ENCODE results near the gene PPP1R16B. TPM values are rescaled to one million over a fixed set of nuclear protein-coding genes. Genes with fewer than 3 reads are reported as not detected.

PPP1R16B gene
- total RNA-seq, 6 experiments from 2014 or later = 0.62 to 4.0 (median 2.3) TPM

DNA sequence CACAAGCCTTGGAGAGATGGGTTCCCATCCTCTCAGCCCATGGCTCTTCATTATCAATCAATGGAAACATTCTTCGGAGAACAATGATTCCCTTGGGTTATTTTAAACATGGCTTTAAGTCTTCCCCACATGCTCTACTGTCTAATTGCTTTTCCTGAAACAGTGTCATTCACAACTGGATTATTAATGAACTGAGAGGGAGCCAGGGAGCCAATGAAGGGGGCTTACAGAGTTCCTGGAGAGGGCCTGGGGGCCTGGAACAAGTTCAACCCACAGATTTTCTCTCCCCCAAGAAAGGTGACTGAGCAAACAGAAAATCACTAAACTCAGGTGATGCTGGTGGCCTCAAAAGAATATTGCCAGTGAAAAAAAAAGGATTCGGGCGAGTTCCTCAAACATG, 1.3 kb upstream of the PPP1R16B start:
- Histone ChIP-seq H3K36me3 (no peaks in the 10 kb centered on the region), H3K4me3 (no peak overlapping the region), H3K4me1 (peaks cover 0 to 10% (median 0%) of the 10 kb centered on the region in 4 donors), H3K9me3 (no peaks in the 10 kb centered on the region), H3K27me3 (peaks cover 0 to 6% of the 10 kb centered on the region in 2 donors), H3K27ac (peak overlapping the region in 1 of 3 donors; percentile 75)
- DNase-seq (no peak), ATAC-seq (no peak)
- no peak for TF ChIP-seq POLR2A (IDR thresholded peaks at IDR 0.05)
- TF ChIP-seq, protein P1, sequence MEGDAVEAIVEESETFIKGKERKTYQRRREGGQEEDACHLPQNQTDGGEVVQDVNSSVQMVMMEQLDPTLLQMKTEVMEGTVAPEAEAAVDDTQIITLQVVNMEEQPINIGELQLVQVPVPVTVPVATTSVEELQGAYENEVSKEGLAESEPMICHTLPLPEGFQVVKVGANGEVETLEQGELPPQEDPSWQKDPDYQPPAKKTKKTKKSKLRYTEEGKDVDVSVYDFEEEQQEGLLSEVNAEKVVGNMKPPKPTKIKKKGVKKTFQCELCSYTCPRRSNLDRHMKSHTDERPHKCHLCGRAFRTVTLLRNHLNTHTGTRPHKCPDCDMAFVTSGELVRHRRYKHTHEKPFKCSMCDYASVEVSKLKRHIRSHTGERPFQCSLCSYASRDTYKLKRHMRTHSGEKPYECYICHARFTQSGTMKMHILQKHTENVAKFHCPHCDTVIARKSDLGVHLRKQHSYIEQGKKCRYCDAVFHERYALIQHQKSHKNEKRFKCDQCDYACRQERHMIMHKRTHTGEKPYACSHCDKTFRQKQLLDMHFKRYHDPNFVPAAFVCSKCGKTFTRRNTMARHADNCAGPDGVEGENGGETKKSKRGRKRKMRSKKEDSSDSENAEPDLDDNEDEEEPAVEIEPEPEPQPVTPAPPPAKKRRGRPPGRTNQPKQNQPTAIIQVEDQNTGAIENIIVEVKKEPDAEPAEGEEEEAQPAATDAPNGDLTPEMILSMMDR (IDR thresholded peaks at IDR 0.05) = no peak
- 78% methylated on average over 2 of the region's 3 CpGs for WGBS (ENCODE audit: insufficient coverage, low coverage, low lambda C conversion rate, missing lambda C conversion rate)
- intact Hi-C loops (cut with DNase I) = no loop called here

DNA sequence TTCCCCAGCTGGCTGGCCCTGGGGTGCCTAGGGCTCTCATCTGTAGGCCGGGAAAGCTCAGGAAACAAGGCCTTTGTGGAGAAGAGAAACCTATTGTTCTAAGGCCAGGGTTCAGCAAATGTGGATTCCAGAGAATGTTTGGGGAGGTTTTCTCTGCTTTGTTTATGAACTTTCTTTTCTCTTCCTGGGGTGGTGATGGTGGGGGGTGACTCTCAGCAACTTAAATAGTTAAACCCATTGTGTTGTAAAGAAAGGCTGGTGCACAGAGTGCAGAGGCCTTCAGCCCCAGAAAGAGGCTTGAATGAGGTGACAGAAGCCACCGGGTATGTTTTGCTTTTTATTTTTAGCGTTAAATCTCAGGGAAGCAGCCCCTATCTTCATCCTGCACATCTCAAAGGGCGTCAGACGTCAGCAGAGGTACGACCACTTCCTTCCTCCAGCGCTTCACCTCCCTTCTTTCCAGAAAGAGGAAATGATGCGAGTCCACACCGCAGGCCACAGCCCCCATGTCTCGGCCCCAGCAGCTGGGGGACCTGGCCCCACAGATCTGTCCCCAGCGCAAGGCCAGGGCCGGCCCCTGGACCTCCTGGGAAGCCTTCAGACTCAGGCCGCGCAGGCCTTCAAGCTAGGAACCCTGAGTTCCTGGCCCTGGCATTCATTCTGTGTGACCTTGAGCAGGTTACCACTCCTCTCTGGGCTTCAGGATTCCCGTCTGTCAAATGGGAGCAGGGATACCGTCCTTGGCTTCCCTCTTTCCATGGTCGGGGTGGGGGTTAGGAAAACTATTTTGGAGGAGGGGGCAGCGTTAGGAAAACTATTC, 605 bp upstream of the PPP1R16B start:
- DNase-seq = peak in 1 of 3 donors; percentile 44
- no peak for TF ChIP-seq POLR2A (IDR thresholded peaks at IDR 0.05)
- TF ChIP-seq, protein P1 (IDR thresholded peaks at IDR 0.05) = no peak

DNA sequence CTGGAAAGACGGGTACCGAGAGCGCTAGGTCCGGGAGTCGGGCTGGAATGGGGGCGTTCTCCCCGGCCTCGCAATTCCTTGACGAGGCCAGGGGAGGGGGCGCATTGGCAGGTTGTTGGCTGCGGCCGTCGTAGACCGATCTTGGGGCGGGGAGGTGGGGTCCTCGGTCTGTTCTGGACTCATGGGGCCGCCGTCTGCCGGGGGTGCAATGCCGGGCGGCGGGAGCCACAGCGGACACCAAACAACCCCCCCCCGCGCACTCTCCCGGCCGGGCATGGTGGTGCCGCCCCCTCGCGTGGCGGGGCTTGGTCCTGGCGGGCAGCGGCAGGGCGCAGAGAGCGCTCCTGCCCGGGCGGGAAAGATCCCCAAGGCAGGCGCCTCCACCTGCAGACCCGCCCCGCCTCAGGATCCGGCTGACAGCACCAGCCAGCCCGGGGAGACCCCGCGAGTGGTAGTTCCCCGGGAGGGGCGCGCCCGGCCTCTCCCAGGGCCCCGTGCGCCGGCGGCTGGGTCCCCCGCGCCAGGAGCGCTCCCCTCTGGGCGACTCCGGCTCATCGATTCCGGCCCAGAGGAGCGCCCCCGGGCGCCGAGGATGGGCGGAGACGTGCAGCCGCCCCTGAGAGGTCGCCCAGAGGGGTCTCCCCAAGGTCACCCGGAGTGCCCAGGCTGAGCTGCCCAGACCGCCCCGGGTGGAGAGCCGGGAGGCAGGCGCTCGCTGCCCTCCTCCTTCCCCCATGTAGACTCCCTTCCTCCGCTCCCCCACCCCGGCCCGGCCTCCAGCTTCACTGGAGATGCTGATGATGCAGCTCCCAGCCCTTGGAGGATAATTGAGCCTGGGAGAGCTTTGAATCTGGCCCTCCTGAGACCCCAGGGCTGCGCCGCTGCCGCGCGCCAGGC, 709 bp downstream of the PPP1R16B start:
- Histone ChIP-seq H3K4me3 (peak overlapping the region; percentile 41 to 50 (median 44)), H3K27ac (peak overlapping the region; percentile 49 to 75 (median 49)), H3K27me3 (peaks cover 0 to 6% of the 10 kb centered on the region in 2 donors), H3K4me1 (peaks cover 0 to 10% (median 0%) of the 10 kb centered on the region in 4 donors), H3K36me3 (no peaks in the 10 kb centered on the region), H3K9me3 (no peaks in the 10 kb centered on the region)
- WGBS (ENCODE audit: insufficient coverage, low coverage, low lambda C conversion rate, missing lambda C conversion rate) = no CpG with 5 or more reads among the region's 81 CpGs
- TF ChIP-seq, protein P1 (IDR thresholded peaks at IDR 0.05) = no peak
- no peak for TF ChIP-seq POLR2A (IDR thresholded peaks at IDR 0.05)
- peak; percentile 16 to 44 (median 34) for ATAC-seq
- intact Hi-C loops (cut with DNase I) = no loop called here
- DNase-seq = peak in 1 of 3 donors; percentile 31

More for the DNA sequence above, 605 bp upstream of the PPP1R16B start:
- Histone ChIP-seq H3K4me3 (peak overlapping the region; percentile 41 to 50 (median 44)), H3K27ac (peak overlapping the region in 2 of 3 donors; percentile 49 to 75), H3K4me1 (peaks cover 0 to 10% (median 0%) of the 10 kb centered on the region in 4 donors), H3K27me3 (peaks cover 0 to 6% of the 10 kb centered on the region in 2 donors), H3K9me3 (no peaks in the 10 kb centered on the region), H3K36me3 (no peaks in the 10 kb centered on the region)
- intact Hi-C loops (cut with DNase I) = no loop called here
- WGBS (ENCODE audit: insufficient coverage, low coverage, low lambda C conversion rate, missing lambda C conversion rate) = 59% methylated on average over 13 of the region's 18 CpGs
- peak; percentile 54 to 63 (median 57) for ATAC-seq

DNA sequence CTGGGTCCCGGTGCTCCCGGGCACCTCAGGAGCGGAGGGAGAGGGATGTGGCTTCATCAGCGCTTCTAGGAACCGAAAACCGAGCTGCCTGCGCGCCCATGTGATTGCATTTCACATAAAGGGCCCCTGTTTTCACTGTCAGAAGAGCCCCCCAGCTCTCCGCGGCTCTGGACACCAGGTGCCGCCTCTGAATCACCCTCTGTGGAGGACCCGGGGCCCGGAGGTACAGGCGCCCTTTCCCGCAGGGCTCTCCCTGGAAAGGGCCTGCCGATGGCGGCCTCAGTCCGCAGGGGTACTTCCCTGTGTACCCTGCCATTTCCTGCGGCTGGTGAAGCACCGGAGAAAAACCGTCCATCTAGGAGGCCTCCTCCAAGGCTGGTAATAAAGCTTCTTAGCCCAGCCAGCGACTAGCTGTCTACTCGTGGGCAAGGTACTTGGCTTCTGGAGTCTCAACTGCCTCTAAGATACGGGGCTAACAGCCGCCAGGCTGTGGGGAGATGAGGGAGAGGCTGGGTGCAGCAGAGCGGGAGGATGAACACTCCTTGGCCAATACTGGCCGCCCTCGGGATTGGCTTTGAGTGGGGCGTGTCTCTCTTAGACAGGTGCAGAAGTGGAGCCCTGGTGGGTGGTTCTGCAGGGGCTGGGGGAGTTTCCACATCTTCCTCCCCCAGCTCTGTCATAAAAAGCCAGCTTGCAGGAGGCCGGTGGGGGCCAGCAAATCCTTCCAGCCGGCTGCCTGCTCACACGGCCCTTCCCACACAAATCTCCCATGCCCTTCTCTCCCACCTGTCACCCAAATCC, 1.6 kb downstream of the PPP1R16B start:
- intact Hi-C loops (cut with DNase I) = no loop called here
- WGBS (ENCODE audit: insufficient coverage, low coverage, low lambda C conversion rate, missing lambda C conversion rate) = 9% methylated on average over 13 of the region's 32 CpGs
- H3K9me3 ChIP-seq = no peaks in the 10 kb centered on the region
- H3K4me1 ChIP-seq = peaks cover 0 to 10% (median 0%) of the 10 kb centered on the region in 4 donors
- peak overlapping the region; percentile 41 to 50 (median 44) for H3K4me3 ChIP-seq
- ATAC-seq (peak in 1 of 4 donors; percentile 4), DNase-seq (no peak)
- H3K27ac ChIP-seq = peak overlapping the region in 2 of 3 donors; percentile 49 to 75
- peaks cover 0 to 6% of the 10 kb centered on the region in 2 donors for H3K27me3 ChIP-seq
- no peaks in the 10 kb centered on the region for H3K36me3 ChIP-seq
- TF ChIP-seq, protein P1 (IDR thresholded peaks at IDR 0.05) = no peak

Measured in right lobe of liver (tissue), 6 donors.